Measurements from ENCODE around the gene TNNI2.
A peak's percentile ranks its signal among the peaks of the same experiment; 100 is the strongest.
"Not testable (repeated sequence)": the region's sequence is repeated elsewhere in the genome, so short reads cannot be mapped to it uniquely, and the experiment has no call there.

TNNI2 gene

GRCh38 chr11:1862588-1863351 is 24.0 kb downstream of the TNNI2 start:
- DNase-seq: peak; percentile 21 to 47

DNA sequence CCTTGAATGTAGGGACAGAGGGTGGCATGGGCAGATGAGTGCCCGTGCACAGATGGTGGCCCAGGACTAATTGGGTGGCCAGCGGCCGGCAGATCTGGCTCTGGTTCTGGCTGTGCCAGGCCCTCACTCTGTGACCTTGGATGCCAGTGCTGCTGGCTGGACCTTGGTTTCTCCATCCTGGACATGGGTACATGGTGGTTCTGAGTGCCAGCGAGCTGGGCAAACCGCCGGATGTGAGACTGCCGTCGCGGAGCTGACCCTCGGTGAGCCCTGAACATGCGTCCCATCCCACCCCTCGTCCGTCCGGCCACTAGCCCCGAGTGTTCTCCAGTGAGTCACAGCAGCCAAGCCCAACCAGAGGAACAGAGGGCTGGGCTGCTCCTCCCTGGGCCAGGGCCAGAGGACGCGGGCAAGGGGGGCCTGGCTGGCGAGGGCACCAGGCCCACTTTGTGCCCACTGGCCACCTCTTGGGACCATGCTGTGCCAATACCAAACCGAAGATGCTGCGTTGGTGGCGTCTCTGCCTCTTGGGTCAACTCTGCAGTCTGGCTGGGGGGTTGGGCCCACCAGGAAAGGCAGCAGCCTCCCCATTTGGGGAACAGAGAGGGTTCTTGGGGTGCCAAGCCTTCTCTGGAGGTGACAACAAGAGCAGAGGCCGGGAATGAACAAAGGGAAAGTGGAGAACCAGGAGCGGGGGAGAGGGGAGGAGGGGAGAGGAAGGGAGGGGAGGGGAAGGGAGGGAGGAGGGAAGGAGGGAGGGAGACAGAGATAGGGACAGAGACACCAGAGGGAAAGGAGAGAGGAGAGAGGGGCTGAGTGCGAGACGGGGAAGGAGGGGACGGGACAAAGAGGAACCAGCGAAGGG is 24.8 kb downstream of the TNNI2 start:
- DNase-seq: peak; percentile 32 to 75

DNA sequence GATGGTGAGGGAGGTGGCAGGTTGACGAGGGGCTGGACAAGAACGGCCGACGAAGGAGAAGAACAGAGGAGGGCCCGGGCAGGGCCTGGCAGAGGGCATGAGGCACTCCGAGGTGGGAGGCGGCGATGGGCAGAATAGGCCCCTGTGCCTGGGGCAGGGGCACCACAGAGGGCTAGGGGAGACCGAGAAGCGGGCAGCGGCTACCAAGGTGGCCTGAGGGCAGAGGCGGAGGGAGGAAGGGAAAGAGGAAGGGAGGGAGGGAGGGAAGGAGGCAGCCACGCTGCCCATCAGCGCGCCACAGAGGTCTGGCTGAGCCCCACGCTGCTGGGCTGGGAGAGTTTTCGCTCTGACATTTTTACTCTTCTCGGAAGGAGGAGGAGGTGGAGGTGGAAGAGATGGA is 25.4 kb downstream of the TNNI2 start:
- no peak for DNase-seq

- no peak for DNase-seq
These were observed 26.3 kb downstream of the TNNI2 start for GRCh38 chr11:1864831-1865665.

- no peak for DNase-seq
These were observed 27.4 kb downstream of the TNNI2 start for GRCh38 chr11:1866226-1866625.

- DNase-seq: no peak
These were observed 28.0 kb downstream of the TNNI2 start for GRCh38 chr11:1866776-1867175.

DNA sequence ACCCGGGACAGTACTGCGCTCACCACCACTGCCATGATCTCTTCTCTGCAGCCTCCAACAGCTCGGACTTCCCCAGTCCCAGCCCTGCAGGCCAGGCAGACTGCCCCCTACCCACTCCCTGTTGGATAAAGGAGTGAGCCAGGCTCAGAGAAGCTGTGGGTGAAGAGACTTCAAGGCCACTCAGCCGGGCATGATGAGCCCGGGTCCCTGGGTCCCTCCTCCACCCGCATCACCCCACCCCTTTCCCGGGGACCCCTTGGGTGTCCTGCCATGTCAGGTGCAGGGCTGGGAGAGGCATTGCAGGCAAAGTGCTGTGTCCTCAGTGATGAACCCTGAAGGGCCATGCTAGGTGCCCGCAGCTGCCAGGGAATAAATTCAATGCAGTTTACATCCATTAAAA is 28.6 kb downstream of the TNNI2 start:
- DNase-seq: no peak

DNA sequence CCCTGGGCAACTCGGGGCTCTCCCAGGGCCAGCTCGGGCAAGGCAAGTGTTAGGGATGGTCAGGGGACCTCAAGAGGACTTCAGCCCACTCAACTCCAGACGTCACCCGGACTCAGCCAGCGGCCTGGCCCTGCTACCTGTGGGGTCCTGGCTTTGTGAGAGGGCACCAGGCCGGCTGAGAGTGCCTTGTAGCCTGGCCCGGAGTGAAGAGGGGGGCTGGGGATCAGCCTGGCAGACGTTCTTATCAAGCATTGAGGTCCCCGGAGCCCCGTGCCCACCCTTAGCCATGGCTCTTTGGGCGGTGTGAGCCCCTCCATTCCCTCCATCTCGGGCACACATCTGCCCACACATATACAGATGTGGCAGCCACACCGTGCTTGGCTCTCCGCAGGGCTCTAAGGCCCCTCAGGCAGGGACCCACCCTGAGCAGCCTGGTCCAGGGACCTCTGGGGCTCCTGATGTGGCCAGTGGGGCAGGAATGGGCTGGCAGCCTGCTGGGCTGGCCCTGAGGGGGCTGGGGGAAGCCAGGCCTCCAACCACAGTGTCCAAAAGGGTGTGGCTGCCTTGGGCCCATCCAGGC is 29.4 kb downstream of the TNNI2 start:
- DNase-seq: no peak

- no peak for DNase-seq
These were observed 30.0 kb downstream of the TNNI2 start for GRCh38 chr11:1868636-1869291.

DNA sequence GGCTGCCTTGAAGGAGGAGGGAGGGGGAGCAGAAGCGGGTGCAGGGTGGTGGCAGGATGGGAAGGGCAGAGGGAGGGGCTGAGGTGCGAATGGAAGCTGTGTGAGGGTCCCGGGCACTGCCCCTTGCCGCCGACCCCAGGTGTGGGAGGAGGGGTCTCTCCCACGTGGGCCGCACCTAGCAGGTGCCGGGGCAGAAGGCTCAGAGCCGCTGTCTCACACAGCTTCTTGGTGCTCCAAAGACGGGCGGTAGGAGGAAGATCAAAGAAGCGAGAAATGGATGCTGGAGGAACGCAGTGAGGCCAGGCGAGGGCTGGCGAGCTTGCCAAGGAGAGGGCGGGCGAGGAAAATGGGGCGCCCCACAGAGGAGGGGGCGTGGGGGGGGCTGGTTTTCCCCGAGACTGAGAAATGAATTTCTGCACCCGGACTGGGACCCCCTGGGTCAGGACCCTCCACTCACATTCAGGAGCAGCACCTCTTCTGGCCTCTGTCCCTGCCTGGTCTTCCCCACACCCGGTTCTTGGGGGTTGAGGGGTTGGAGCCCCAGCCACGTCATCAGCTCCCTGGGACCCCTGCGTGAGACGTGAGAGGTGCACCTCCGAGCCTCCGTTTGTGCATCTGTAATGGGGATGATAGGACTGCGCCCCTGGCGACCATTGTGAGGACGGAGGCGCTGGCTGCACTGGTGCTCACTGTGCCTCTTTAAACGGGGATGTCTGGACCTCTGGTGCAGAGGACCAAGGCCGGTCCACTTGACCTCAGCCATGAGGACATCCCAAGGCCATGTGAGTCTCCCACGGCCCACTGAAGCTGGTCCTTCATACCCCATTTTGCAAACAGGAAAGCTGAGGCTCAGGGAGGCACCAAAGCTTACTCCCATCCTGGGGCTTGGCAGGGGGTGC is 30.9 kb downstream of the TNNI2 start:
- no peak for DNase-seq

DNA sequence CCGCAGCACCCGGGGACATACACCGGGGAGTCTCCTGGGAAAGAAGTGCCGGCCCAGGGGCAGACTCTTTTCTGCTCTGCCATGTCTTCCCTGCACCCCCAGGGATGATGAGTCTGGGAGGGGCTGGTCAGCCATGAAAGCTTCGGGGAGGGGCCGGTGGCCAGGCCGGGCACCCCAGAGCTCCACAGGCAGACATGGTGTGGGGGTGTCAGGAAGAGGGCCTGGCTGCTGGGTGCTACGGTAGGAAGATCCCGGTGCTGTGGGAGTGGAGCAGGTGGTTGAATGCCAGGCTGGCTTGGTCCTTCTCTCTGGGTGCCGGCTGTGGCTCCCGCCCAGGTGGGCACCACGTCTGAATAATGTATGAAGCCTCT is 31.5 kb downstream of the TNNI2 start:
- no peak for DNase-seq

DNA sequence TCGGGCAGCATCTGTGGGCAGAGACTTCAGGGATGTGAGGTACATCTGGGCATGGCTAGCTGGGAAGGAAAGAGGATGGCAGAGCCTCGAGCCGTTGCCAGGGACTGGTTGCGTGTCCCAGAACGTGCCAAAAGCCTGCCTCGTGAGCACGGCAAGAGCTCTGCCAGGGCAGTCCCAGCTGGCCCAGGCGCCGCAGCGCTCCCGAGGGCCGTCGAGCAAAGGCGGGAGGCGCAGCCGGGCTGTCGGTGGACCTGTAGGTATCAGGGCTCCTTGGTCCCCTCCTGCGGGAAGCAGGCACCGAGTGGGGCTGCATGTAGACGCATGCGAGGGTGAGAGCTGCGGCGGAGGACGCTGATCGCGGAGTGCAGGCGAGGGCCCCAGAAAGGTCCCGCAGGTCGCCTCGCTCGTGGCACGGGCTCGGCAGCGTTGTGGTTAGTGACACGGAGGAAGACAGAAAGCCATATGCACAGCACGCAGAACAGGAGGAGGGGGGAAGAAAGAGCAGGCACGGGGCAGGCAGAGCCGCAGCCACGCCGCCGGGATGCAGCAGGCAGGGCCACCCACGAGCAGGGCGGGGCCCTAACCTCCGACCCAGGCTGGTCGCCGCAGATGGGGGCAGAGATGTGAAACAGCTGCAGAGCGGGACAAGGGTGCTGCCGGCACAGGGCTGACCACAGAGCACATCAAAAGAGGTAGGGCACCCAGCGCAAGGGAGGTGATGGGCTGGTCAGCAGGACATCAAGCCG is 32.1 kb downstream of the TNNI2 start:
- no peak for DNase-seq

- DNase-seq: no peak
These were observed 32.8 kb downstream of the TNNI2 start for GRCh38 chr11:1871531-1871930.

- DNase-seq: no peak
These were observed 33.6 kb downstream of the TNNI2 start for GRCh38 chr11:1872267-1872985.

GRCh38 chr11:1873048-1873812 is 34.4 kb downstream of the TNNI2 start:
- no peak for DNase-seq

GRCh38 chr11:1873813-1874150 is 35.0 kb downstream of the TNNI2 start:
- not testable (repeated sequence) for DNase-seq

DNA sequence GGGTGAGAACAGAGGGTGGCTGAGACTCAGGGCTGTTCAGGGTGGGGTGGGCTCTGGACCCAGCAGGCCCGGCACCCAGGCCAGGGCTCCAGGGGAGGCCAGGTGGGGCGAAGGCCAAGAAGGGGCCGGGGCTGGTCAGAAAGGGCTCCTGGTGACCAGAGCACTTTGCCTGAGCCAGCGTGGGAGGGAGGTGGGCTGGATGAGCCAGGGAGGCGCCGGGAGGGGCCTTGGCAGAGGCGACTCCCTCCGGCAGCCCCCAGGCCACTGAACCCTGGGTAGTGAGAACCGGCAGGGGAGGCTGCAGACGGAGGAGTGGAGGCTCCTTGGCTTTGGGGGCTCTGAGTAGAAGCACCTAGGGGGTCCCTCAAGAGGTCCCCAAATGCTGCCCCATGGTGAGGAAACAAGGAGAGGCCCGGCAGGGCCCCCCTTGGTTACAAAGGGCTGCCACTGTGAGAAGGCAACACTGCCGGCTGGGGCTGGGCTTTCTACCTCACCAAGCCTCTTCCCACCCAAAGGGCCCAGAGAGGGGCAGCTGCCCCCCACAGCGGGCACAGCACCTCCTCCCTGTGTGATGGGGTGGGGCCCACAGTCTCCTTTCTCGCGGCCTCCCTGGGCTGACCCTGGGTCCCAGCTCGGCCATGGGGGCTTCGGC is 35.8 kb downstream of the TNNI2 start:
- not testable (repeated sequence) for DNase-seq

- DNase-seq: no peak
These were observed 36.5 kb downstream of the TNNI2 start for GRCh38 chr11:1875093-1875850.
